ENCODE results near the gene FAM32A. TPM values are rescaled to one million over a fixed set of nuclear protein-coding genes. Genes with fewer than 3 reads are reported as not detected.
"Not testable (repeated sequence)": the region's sequence is repeated elsewhere in the genome, so short reads cannot be mapped to it uniquely, and the experiment has no call there.

The FAM32A gene
- total RNA-seq, 1 donor from 2014 or later, result 84.4 TPM

DNA sequence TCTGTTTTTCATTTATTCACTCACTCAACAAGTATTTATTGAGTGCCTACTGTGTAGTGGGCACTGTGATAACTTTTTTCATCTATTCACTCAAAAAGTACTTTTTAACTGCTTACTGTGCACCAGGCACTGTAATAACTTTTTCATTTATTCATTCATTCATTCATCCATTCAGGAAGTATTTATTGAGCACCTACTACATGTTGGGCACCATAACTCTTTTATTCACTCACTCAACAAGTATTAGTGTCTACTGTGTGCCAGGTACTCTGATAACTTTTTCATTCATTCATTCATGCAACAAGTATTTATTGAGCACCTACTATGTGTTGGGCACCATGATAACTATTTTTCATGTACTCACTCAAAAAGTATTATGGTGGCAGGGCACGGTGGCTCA lies 18.8 kb upstream of the FAM32A start:
- Mint-ChIP-seq H3K4me3 (no peak overlapping the region), H3K9me3 (no peaks in the 10 kb centered on the region), H3K36me3 (ENCODE audit: low read depth) (no peaks in the 10 kb centered on the region), H3K27ac (ENCODE audit: unreplicated experiment) (no peak overlapping the region), H3K4me1 (no peaks in the 10 kb centered on the region), H3K27me3 (ENCODE audit: low read depth) (no peaks in the 10 kb centered on the region)
- TF ChIP-seq, protein P1, sequence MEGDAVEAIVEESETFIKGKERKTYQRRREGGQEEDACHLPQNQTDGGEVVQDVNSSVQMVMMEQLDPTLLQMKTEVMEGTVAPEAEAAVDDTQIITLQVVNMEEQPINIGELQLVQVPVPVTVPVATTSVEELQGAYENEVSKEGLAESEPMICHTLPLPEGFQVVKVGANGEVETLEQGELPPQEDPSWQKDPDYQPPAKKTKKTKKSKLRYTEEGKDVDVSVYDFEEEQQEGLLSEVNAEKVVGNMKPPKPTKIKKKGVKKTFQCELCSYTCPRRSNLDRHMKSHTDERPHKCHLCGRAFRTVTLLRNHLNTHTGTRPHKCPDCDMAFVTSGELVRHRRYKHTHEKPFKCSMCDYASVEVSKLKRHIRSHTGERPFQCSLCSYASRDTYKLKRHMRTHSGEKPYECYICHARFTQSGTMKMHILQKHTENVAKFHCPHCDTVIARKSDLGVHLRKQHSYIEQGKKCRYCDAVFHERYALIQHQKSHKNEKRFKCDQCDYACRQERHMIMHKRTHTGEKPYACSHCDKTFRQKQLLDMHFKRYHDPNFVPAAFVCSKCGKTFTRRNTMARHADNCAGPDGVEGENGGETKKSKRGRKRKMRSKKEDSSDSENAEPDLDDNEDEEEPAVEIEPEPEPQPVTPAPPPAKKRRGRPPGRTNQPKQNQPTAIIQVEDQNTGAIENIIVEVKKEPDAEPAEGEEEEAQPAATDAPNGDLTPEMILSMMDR (conservative IDR thresholded peaks at IDR 0.05), result no peak
- no peak for DNase-seq (ENCODE audit: low read depth, low spot score)

DNA sequence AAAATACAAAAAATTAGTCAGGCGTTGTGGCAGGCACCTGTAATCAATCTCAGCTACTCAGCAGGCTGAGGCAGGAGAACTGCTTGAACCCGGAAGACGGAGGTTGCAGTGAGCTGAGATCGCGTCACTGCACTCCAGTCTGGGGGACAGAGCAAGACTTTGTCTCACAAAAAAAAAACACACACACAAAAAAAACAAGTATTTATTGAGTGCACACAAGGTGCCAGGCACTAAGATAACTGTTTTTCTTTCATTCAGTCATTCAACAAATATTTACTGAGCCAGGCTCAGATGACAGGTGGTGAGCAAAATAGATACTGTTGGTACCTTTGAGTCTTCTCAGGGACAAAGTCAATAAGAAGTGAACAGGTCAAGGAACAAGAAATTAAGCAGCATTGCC lies 18.2 kb upstream of the FAM32A start:
- no peaks in the 10 kb centered on the region for H3K36me3 Mint-ChIP-seq (ENCODE audit: low read depth)
- no peak overlapping the region for H3K27ac Mint-ChIP-seq (ENCODE audit: unreplicated experiment)
- no peaks in the 10 kb centered on the region for H3K4me1 Mint-ChIP-seq
- no peaks in the 10 kb centered on the region for H3K27me3 Mint-ChIP-seq (ENCODE audit: low read depth)
- no peak for DNase-seq (ENCODE audit: low read depth, low spot score)
- TF ChIP-seq, protein P1 (conservative IDR thresholded peaks at IDR 0.05), result no peak
- no peaks in the 10 kb centered on the region for H3K9me3 Mint-ChIP-seq
- H3K4me3 Mint-ChIP-seq, result no peak overlapping the region

DNA sequence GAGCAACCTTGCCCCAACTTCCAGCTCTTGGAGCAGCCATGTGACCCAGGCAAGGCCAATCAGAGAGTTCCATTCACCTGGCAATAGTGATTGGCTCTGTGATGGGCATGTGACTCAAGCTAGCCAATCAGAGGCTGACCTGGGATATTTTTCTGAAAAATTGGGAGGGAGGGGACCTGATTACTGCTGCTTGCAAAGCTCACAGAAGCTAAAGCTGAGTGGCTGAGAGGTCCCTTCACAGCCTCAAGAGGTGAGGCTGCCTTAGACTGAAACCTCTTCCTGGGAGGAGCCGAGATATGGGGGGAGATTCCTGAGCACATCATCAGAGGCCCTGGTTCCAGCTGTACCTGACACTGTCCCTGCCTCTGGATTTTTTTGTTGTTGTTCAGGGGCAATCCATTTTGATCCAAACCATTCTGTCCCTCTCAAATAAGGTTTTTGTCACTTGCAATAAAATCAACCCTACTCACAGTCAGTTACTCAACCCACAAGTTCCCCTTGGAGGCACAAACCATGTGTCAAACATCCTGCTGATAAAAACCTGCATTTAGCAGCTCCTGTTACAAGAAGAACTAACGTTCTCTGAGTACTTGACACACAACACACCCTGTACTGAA lies 16.6 kb upstream of the FAM32A start:
- H3K36me3 Mint-ChIP-seq (ENCODE audit: low read depth), result no peaks in the 10 kb centered on the region
- H3K9me3 Mint-ChIP-seq, result no peaks in the 10 kb centered on the region
- DNase-seq (ENCODE audit: low read depth, low spot score), result no peak
- H3K27me3 Mint-ChIP-seq (ENCODE audit: low read depth), result no peaks in the 10 kb centered on the region
- TF ChIP-seq, protein P1 (conservative IDR thresholded peaks at IDR 0.05), result no peak
- H3K4me3 Mint-ChIP-seq, result no peak overlapping the region
- H3K4me1 Mint-ChIP-seq, result no peaks in the 10 kb centered on the region
- no peak overlapping the region for H3K27ac Mint-ChIP-seq (ENCODE audit: unreplicated experiment)

DNA sequence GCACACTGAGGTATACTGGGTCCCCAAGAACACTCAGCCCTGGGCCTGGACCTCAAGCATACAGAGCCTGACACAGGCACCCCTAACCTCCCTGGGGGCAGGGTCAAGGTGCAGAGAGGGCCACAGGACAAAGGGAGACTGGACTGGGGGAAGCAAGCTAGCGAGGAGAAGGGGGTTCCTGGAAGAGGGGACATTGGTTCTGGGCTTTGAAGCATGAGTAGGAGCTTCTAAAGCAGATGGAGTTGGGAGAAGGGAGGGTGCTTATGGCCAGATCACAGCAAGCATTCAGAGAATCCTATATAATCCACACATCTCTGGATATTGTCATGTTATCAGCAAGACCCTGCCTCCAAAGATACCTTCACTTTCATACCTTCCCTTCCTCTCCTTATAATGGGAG lies 15.1 kb upstream of the FAM32A start:
- H3K27ac Mint-ChIP-seq (ENCODE audit: unreplicated experiment), result no peak overlapping the region
- no peaks in the 10 kb centered on the region for H3K9me3 Mint-ChIP-seq
- H3K4me3 Mint-ChIP-seq, result no peak overlapping the region
- no peaks in the 10 kb centered on the region for H3K4me1 Mint-ChIP-seq
- TF ChIP-seq, protein P1 (conservative IDR thresholded peaks at IDR 0.05), result no peak
- H3K36me3 Mint-ChIP-seq (ENCODE audit: low read depth), result no peaks in the 10 kb centered on the region
- DNase-seq (ENCODE audit: low read depth, low spot score), result no peak
- no peaks in the 10 kb centered on the region for H3K27me3 Mint-ChIP-seq (ENCODE audit: low read depth)

DNA sequence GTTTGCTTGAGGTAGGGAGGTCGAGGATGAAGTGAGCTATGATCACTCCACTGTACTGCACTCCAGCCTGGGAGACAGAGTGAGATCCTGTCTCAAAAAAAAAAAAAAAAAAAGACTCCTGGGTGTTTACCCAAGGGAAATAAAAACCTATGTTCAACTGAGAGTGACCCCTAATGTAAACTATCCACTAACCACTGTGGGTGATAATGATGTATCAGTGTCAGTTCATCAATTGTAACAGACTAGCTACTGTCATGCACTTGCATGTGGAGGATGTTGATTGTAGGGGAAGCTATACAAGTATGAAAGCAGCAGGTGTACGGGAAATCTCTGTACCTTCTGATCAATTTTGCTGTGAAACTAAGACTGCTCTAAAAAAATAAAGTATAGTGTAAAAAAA lies 9.3 kb upstream of the FAM32A start:
- H3K36me3 Mint-ChIP-seq (ENCODE audit: low read depth), result no peaks in the 10 kb centered on the region
- no peak overlapping the region for H3K4me3 Mint-ChIP-seq
- H3K27me3 Mint-ChIP-seq (ENCODE audit: low read depth), result peaks cover 20% of the 10 kb centered on the region
- no peaks in the 10 kb centered on the region for H3K4me1 Mint-ChIP-seq
- DNase-seq (ENCODE audit: low read depth, low spot score), result no peak
- TF ChIP-seq, protein P1 (conservative IDR thresholded peaks at IDR 0.05), result no peak
- H3K27ac Mint-ChIP-seq (ENCODE audit: unreplicated experiment), result no peak overlapping the region
- no peaks in the 10 kb centered on the region for H3K9me3 Mint-ChIP-seq

DNA sequence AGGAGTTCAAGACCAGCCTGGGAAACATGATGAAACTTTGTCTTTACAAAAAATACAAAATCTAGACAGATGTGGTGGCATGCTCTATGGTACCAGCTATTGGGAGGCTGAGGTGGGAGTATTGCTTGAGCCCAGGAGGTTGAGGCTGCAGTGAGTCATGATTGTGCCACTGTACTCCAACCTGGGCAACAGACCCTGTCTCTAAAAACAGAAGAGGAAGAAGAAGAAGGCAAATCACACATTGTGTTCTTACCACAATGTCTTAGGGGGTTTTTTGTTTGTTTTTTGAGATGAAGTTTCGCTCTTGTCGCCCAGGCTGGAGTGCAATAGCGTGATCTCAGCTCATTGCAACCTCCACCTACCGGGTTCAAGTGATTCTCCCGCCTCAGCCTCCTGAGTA lies 6.3 kb upstream of the FAM32A start:
- not testable (repeated sequence) for H3K4me3 Mint-ChIP-seq; H3K4me1 Mint-ChIP-seq; H3K36me3 Mint-ChIP-seq (ENCODE audit: low read depth); H3K27ac Mint-ChIP-seq (ENCODE audit: unreplicated experiment); DNase-seq (ENCODE audit: low read depth, low spot score); H3K9me3 Mint-ChIP-seq
- H3K27me3 Mint-ChIP-seq (ENCODE audit: low read depth), result peaks cover 32% of the 10 kb centered on the region

Data from neural crest cell (in vitro differentiated cells).